ENCODE measurements around the gene MT3. TPM values are rescaled to one million over a fixed set of nuclear protein-coding genes. Genes with fewer than 3 reads are reported as not detected.
A peak's percentile ranks its signal among the peaks of the same experiment; 100 is the strongest.

MT3 gene
- total RNA-seq, 3 donors from 2014 or later (not counting 1 experiment from before 2014, with no cell fraction given), result not detected

DNA sequence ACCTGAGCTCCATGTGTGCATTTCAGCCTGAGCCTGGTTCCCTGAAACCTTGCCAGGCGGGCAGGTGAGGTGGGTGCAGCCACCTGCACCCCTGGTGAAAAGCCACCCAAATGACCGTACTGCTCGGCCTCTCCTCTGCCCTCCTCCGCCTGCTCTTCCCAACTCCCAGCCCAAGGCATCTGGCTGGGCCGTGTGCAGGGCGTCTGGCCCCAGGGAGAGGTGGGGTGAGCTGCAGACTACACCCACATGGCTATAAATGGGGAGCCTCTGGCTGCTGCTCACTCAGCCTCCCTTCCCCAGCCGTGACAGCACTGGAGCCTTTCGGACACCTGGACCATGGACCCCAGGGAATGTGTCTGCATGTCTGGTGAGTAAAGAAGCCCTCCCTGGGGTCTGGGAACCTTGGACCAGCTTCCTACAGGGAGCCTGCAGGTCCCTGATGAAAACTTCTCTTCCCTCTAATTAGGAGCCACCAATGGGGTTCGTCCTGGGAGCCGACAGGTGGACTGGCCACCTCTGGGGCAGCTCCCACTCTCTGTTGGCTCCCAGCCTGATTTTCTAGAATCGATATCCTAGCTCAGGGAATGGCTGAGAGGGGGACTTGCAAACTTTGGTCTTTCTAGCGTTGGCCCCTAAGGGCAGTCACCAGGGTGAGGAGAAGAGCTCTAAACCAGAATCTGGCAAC, 24.4 kb upstream of the MT3 start, which contains the start of gene MT4:
Gene MT4, plus strand, starts transcription at position 281 of the 685 bp plus-strand sequence. Its CDS starts 56 bp downstream, at position 337.
- Histone ChIP-seq H3K9me3 (ENCODE audit: control insufficient read depth, insufficient read depth, low read length) (no peaks in the 10 kb centered on the region), H3K4me1 (ENCODE audit: control insufficient read depth, insufficient read depth, low read length) (no peaks in the 10 kb centered on the region), H3K36me3 (ENCODE audit: control insufficient read depth, insufficient read depth, low read length) (no peaks in the 10 kb centered on the region), H3K27ac (ENCODE audit: low read length) (no peak within 1 kb of the TSS), H3K27me3 (ENCODE audit: control insufficient read depth, insufficient read depth, low read length) (no peaks in the 10 kb centered on the region), H3K4me3 (ENCODE audit: low read length) (no peak within 1 kb of the TSS)
- Mint-ChIP-seq H3K9me3 (no peaks in the 10 kb centered on the region), H3K4me1 (peaks cover 0 to 3% of the 10 kb centered on the region in 2 donors), H3K36me3 (no peaks in the 10 kb centered on the region), H3K27me3 (ENCODE audit: low read depth in 2 of 2) (peaks cover 14 to 18% of the 10 kb centered on the region in 2 donors), H3K4me3 (no peak within 1 kb of the TSS), H3K27ac (no peak within 1 kb of the TSS)
- intact Hi-C loops (cut with micrococcal nuclease), result no loop called here
- 89% methylated on average over 12 of the region's 12 CpGs for WGBS (ENCODE audit: insufficient coverage)
- DNase-seq (no peak), ATAC-seq (no peak)
- TF ChIP-seq, protein P1, sequence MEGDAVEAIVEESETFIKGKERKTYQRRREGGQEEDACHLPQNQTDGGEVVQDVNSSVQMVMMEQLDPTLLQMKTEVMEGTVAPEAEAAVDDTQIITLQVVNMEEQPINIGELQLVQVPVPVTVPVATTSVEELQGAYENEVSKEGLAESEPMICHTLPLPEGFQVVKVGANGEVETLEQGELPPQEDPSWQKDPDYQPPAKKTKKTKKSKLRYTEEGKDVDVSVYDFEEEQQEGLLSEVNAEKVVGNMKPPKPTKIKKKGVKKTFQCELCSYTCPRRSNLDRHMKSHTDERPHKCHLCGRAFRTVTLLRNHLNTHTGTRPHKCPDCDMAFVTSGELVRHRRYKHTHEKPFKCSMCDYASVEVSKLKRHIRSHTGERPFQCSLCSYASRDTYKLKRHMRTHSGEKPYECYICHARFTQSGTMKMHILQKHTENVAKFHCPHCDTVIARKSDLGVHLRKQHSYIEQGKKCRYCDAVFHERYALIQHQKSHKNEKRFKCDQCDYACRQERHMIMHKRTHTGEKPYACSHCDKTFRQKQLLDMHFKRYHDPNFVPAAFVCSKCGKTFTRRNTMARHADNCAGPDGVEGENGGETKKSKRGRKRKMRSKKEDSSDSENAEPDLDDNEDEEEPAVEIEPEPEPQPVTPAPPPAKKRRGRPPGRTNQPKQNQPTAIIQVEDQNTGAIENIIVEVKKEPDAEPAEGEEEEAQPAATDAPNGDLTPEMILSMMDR (IDR thresholded peaks at IDR 0.05), result no peak

DNA sequence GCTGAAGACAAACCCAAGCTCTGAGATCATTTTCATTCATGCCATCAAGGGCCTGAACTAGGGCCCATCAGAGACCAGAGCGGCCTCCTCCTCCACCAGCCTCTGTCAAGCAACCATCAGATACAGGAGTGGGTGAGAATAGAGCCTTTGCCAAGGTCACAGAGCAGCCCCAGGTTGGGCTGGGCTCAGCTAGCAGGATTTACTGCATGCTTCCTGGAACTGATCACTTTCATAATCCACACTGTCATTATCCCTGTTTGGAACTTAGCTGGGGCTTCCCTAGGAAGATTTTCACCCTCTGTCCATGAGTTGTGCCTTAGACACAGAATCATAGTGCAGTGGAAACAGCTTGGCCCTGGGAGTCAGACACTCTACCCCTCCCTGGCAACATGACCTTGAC, 19.4 kb upstream of the MT3 start:
- H3K4me1 ChIP-seq (ENCODE audit: control insufficient read depth, insufficient read depth, low read length), result no peaks in the 10 kb centered on the region
- no peaks in the 10 kb centered on the region for H3K36me3 ChIP-seq (ENCODE audit: control insufficient read depth, insufficient read depth, low read length)
- Mint-ChIP-seq H3K27ac (no peak overlapping the region), H3K36me3 (no peaks in the 10 kb centered on the region), H3K4me3 (no peak overlapping the region), H3K9me3 (peaks cover 0 to 3% of the 10 kb centered on the region in 2 donors), H3K27me3 (ENCODE audit: low read depth in 2 of 2) (peaks cover 5 to 12% of the 10 kb centered on the region in 2 donors), H3K4me1 (no peaks in the 10 kb centered on the region)
- intact Hi-C loops (cut with micrococcal nuclease), result no loop called here
- H3K4me3 ChIP-seq (ENCODE audit: low read length), result no peak overlapping the region
- no peaks in the 10 kb centered on the region for H3K27me3 ChIP-seq (ENCODE audit: control insufficient read depth, insufficient read depth, low read length)
- H3K9me3 ChIP-seq (ENCODE audit: control insufficient read depth, insufficient read depth, low read length), result no peaks in the 10 kb centered on the region
- DNase-seq, result no peak
- WGBS (ENCODE audit: insufficient coverage), result no CpG with 5 or more reads among the region's 1 CpG
- TF ChIP-seq, protein P1 (IDR thresholded peaks at IDR 0.05), result no peak
- peak in 1 of 3 donors; percentile 27 for ATAC-seq
- no peak overlapping the region for H3K27ac ChIP-seq (ENCODE audit: low read length)

DNA sequence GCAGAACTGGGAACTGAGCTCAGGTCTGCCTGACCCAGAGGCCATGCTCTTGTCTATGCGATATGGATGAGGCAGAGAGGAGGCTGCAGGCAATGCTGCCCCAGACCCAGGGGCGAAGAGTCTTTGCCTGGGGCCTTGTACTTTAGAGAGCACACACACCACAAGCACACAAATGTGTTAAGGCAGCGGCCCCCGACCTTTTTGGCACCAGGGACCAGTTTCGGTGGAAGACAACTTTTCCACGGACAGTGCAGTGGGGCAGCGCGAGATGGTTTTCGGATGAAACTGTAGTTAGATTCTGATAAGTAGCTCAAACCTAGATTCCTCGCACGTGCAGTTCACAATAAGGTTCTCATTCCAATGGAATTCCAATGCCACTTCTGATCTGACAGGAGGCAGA, 17.8 kb upstream of the MT3 start:
- Mint-ChIP-seq H3K4me1 (peaks cover 0 to 2% of the 10 kb centered on the region in 2 donors), H3K9me3 (peaks cover 0 to 3% of the 10 kb centered on the region in 2 donors), H3K27me3 (ENCODE audit: low read depth in 2 of 2) (peaks cover 2 to 5% of the 10 kb centered on the region in 2 donors), H3K36me3 (no peaks in the 10 kb centered on the region), H3K4me3 (no peak overlapping the region), H3K27ac (no peak overlapping the region)
- ATAC-seq (no peak), DNase-seq (no peak)
- TF ChIP-seq, protein P1 (IDR thresholded peaks at IDR 0.05), result no peak
- H3K36me3 ChIP-seq (ENCODE audit: control insufficient read depth, insufficient read depth, low read length), result no peaks in the 10 kb centered on the region
- 88% methylated on average over 11 of the region's 11 CpGs for WGBS (ENCODE audit: insufficient coverage)
- no peaks in the 10 kb centered on the region for H3K27me3 ChIP-seq (ENCODE audit: control insufficient read depth, insufficient read depth, low read length)
- H3K9me3 ChIP-seq (ENCODE audit: control insufficient read depth, insufficient read depth, low read length), result no peaks in the 10 kb centered on the region
- H3K4me1 ChIP-seq (ENCODE audit: control insufficient read depth, insufficient read depth, low read length), result no peaks in the 10 kb centered on the region
- H3K27ac ChIP-seq (ENCODE audit: low read length), result no peak overlapping the region
- no peak overlapping the region for H3K4me3 ChIP-seq (ENCODE audit: low read length)
- intact Hi-C loops (cut with micrococcal nuclease), result no loop called here
